ENCODE data around the gene FGFBP2.

DNA sequence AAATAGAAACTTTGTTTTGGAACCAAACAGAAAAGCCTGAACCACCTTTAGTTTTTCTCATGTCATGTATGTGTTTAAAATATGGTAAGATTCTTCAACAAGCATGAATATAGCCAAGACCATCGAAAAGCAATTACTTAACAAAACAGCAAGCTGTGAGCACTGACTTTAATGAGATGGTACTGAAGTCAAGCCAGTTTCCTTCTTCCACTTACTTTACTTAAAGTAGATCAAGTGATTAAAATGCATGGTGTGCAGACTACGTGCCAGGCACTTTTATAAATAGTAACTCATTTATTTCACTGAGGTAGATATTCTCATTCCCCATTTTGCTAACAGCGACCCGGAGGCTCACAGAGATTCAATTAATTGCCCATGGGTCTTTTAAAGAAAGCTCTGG lies 46.2 kb upstream of the FGFBP2 start:
- TF ChIP-seq CTCF (IDR thresholded peaks at IDR 0.05) (no peak), POLR2A (IDR thresholded peaks at IDR 0.05) (no peak)
